ENCODE data around the gene CALML6. TPM values are rescaled to one million over a fixed set of nuclear protein-coding genes. Genes with fewer than 3 reads are reported as not detected.
A peak's percentile ranks its signal among the peaks of the same experiment; 100 is the strongest.

The CALML6 gene
- polyA plus RNA-seq, 1 donor: 0.65 TPM

DNA sequence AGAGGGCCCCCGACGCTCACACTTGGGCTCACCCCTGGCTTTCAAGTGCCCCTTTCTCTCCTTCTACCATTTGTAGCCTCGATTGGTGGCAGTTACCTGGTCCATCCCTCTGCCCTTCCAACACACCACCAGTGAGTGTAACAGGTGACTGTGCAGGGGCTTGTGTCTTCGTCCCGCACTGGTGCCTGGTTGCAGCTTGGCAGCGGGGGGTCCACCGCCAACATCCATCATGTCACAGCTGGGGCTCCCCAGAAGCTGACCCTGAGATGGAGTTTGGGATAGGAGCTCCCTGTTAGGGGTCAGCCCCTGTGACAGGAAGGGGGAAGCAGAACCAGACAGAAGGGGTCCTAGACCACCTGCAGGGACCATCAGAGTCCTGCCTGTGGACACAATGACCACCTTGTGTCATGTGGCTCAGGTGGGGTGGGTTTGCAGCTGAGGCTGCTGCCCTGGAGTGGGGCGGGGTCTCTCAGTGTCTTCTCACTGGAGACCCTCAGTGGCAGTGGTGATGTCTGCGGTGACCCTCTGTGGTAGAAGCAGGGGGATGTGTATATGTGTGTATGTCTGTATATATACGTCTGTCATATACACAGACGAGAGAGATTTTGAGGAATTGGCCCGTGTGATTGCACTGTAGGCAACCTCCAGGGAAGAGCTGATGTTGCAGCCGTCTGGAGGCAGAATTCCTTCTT, 3.6 kb upstream of the CALML6 start:
- no peak for DNase-seq

DNA sequence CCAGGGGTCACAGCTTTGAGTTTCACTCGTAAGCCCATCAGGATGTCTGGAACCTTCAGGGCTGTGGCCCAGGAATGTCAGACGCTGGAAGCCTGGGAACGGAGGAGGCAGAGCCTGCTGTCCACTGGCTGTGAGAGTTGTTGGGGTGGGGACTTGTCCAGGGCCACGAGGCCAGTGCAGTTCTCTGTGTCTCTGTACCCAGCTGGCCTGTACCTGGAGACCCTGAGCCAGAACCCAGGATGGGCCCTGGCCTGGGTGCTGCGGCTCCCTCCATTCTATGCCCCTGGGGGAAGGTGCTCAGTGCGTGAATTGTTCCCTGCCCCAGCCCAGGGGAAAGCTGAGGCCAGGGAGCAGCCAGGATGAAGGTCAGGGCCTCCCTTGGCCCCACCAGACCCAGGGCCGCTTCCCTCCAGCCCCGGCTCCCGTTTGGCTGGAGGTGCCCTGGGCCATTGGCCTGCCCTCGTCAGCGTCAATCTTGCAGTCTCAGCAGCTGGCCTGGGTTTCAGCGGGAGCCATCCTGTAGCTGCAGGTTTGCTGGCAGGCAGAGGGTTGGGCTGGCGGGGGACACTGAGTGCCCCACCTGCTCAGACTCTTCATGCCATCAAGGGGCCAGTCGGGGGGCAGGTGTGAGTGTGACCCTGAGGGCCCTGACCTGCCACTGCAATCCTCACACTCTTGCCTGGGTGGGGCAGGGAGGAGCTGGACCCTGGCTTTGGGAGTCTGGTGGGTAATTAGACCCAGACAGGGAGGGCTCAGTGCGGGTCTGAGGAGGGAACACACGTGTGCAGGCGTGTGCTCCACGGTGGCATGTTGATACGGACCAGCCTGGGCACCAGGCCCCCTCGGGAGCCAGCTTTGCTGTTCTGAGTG, 724 bp upstream of the CALML6 start:
- no peak for DNase-seq

DNA sequence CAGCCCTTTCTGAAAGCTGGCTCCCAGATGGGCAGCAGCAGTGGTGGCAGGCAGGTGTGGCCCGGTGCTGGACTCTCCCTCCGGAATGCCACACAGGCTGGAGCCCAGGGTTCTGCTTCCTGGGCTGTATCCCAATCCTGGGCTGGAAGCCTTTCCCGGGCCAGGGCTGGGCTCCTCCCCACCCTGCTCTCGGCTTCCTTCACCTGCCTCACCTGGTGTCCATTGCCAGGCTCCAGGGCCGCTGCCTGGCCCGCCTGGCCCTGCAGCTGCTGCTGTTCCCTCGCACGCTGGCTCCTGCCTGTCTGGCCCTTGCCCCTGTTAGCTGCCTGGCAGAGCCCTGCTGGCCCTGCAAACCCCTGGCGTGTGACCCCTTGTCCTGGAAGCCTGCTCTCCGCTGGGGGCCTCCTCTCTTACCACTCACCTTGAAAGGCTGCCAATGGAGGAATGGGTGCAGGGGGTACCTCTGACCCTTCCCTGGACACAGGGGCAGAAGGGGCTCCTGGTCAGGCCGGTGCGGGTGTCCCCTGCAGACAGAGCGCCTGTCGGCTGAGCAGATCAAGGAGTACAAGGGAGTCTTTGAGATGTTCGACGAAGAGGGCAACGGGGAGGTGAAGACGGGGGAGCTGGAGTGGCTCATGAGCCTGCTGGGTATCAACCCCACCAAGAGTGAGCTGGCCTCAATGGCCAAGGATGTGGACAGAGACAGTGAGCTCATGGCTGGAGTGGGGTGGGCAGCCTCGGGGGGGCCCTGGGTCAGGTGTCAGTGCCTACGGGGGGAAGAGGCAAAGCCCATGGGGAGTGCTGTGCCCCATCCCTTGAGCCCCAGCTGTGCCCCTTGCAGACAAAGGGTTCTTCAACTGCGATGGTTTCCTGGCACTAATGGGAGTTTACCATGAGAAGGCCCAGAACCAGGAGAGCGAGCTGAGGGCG, 1.1 kb downstream of the CALML6 start:
- no peak for DNase-seq

DNA sequence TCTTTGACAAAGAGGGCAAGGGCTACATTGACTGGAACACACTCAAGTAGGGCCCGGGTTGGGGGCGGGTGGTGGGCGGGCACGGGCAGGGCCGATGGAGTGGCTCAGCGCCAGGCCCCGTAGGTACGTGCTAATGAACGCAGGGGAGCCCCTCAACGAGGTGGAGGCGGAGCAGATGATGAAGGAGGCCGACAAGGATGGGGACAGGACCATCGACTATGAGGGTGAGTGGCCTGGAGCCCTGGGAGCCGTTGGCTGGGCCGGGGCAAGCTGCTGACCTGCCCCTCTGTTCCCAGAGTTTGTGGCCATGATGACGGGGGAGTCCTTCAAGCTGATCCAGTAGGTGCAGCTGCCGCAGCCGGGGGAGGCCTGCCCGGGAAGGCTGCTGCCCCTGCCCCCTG, 1.8 kb downstream of the CALML6 start:
- no peak for DNase-seq

DNA sequence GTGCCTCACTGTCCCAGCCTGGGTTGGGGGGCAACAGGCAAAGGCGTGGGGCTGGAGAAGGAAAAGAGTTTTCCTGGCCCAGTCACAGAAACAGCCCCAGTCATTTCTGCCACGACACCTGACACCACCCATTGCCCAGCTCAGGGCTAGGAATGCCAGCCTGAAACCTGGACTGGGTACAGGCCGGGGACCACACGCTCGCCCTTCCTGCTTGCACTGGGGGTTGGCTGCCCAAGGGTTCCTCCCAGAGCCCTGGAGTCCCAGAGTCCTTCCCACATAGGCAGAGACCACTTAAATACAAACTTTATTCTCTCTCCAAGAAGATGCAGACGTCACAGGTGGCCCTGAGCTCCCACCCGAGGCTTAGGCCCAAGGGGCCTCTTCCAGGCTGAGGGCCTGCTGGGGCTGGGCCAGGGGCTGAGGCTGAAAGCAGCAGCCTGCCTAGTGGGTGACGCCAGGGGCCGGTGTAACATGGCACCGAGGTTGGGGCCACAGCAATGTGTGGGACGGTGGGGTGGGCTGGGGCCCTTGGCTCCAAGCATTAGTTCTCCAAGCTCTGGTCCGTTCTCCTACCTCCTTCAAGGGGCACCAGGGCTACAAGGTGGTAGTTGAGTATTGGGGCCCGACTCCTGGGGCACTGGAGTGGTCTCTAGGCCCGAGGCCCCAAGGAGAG, 2.4 kb downstream of the CALML6 start:
- no peak for DNase-seq

DNA sequence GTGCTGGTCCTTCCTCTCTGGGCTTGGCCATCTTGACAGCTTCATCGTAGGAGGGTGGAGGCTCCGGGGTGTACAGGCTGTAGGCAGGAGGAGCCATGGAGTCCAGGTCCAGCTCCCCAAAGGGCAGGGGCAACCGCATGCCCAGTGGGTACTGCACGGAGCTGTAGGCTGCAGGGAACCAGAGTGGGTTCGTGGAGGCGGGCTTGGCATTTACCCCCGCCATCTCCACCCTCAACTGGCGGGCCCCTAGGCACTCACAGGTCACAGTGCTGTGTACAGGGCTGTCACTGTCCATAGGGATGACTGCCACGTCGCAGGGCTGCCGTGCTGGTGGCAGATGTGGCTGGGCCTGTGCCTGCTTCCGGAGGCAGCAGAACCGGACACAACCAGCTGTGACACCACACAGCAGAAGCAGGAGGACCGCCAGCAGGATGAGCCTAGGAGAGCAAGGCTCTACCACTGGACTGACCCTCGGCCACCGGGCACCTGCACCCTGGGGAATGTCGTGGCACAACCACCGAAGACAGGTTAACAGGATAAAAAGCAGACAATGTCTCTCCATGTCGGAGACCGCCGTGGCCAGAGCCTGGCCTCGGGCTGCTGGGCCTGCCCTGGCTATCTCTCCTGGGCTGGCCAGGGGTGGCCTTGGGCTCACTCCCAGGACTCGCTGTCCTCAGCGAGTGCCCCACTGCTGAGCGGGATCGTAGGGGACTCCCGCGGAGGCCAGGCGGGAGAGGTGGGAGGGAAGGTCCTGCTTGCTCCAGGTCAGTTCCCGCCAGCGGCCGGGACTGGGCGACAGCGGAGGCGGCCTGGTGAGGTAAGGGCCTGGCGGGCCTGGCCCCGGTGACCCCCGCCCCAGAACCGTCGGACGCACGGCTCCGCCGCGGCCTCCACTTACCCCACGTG, 3.2 kb downstream of the CALML6 start:
- DNase-seq: no peak

GRCh38 chr1:1918901-1919303, 3.8 kb downstream of the CALML6 start, which contains the start of gene TMEM52:
Gene TMEM52, minus strand, starts transcription at chr1:1919279. Its CDS starts 14 bp downstream, at chr1:1919265.
- no peak for DNase-seq

- DNase-seq: peak; percentile 96
Observed at GRCh38 chr1:1919304-1920056, 4.4 kb downstream of the CALML6 start.

DNA sequence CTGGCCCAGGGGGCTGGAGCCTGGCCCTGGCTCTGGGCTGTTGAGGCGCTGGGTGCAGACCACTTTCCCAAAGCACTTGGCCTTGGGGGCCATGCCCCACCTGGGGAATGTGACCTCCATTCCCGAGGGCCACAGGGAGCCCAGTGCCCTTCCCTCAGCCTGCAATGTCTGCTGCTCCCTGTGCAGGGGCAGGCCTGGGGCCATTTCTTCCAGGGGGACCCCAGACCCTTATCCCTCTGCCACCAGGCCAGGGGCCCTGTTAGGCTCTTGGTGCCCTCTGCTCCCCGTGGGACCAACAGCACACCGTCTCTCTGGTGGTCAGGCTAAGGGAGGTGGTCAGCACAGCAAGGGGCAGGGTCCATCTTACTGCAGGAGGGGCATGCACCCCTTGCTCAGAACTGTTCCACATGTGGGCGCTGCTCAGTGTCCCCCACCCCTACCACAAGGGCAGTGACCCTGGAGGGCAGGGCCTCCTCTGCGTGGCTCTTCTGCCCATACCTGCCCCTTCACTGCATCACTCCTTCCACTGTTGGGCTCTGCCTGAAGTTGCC, 5.1 kb downstream of the CALML6 start:
- no peak for DNase-seq

- no peak for DNase-seq
Observed at GRCh38 chr1:1920608-1921458, 5.8 kb downstream of the CALML6 start.

DNA sequence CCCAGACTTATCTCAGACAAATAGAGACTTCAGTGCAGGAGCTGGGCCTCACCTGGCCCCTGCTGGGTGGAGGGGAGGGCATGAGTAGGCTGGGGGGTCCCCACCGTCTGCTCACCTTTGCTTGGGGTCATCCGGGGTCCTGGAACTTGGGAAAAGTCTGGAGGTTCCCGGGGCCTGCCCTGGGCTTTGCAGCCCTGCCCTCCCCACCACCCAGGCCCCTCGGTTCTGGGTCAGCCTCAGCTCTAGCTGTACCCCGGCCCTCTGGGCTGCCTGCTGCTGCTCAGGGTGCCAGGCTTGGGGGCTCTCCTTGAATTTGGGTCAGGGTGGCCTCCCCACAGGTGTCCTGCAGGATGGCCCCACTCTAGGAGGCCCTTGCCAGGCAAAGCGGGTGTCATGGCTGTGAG, 6.4 kb downstream of the CALML6 start:
- no peak for DNase-seq

- DNase-seq: no peak
Observed at GRCh38 chr1:1921901-1922701, 7.0 kb downstream of the CALML6 start.

- no peak for DNase-seq
Observed at GRCh38 chr1:1922702-1922955, 7.6 kb downstream of the CALML6 start.

GRCh38 chr1:1922956-1923833, 8.1 kb downstream of the CALML6 start:
- no peak for DNase-seq

- DNase-seq: no peak
Observed at GRCh38 chr1:1924386-1924785, 9.3 kb downstream of the CALML6 start.

DNA sequence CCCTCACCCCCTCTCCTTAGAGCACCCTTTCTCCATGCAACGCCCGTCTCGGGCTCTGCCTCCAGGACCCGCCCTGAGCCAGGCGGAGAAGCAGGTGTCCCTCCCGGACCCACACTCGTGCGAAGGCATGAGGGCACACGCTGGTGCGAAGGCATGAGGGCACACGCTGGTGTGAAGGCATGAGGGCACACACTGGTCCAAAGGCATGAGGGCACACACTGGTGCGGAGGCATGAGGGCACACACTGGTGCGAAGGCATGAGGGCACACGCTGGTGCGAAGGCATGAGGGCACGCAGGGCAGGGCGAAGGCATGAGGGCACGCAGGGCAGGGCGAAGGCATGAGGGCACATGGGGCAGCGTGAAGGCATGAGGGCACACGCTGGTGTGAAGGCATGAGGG, 9.8 kb downstream of the CALML6 start:
- DNase-seq: no peak
